Measurements from ENCODE around the gene SCRN2. TPM values are rescaled to one million over a fixed set of nuclear protein-coding genes. Genes with fewer than 3 reads are reported as not detected.
A peak's percentile ranks its signal among the peaks of the same experiment; 100 is the strongest.

SCRN2 gene
- total and polyA plus RNA-seq, 7 donors, result 22.5 to 44.6 (median 28.8) TPM

- Histone ChIP-seq H3K27ac (peak overlapping the region in 1 of 4 donors; percentile 46), H3K27me3 (no peaks in the 10 kb centered on the region), H3K9me3 (no peaks in the 10 kb centered on the region), H3K4me3 (no peak overlapping the region), H3K36me3 (peaks cover 6 to 62% (median 20%) of the 10 kb centered on the region in 4 donors), H3K4me1 (peaks cover 0 to 23% (median 20%) of the 10 kb centered on the region in 4 donors)
- WGBS, 2 donors, result 12 to 57% methylated on average over 12 of the region's 12 CpGs
- TF ChIP-seq POLR2A (IDR thresholded peaks at IDR 0.05) (no peak), POLR2AphosphoS5 (IDR thresholded peaks at IDR 0.05) (no peak), CTCF (IDR thresholded peaks at IDR 0.05) (no peak), EP300 (IDR thresholded peaks at IDR 0.05) (no peak)
- no peak for DNase-seq
- intact Hi-C loops (cut with DNase I), result no loop called here
Measured at GRCh38 chr17:47820033-47820789, 20.9 kb downstream of the SCRN2 start.

GRCh38 chr17:47819475-47819874, 21.6 kb downstream of the SCRN2 start:
- H3K4me1 ChIP-seq, result peaks cover 0 to 23% (median 20%) of the 10 kb centered on the region in 4 donors
- 84 to 90% methylated on average over 10 of the region's 10 CpGs for WGBS, 2 donors
- intact Hi-C loops (cut with DNase I), result no loop called here
- no peak overlapping the region for H3K4me3 ChIP-seq
- no peak overlapping the region for H3K27ac ChIP-seq
- TF ChIP-seq POLR2AphosphoS5 (IDR thresholded peaks at IDR 0.05) (no peak), EP300 (IDR thresholded peaks at IDR 0.05) (no peak), CTCF (IDR thresholded peaks at IDR 0.05) (no peak), POLR2A (IDR thresholded peaks at IDR 0.05) (no peak)
- no peaks in the 10 kb centered on the region for H3K9me3 ChIP-seq
- H3K27me3 ChIP-seq, result no peaks in the 10 kb centered on the region
- no peak for DNase-seq
- H3K36me3 ChIP-seq, result peaks cover 6 to 62% (median 19%) of the 10 kb centered on the region in 4 donors

GRCh38 chr17:47818002-47818695, 22.9 kb downstream of the SCRN2 start:
- no peaks in the 10 kb centered on the region for H3K27me3 ChIP-seq
- H3K36me3 ChIP-seq, result peaks cover 0 to 62% (median 18%) of the 10 kb centered on the region in 4 donors
- TF ChIP-seq EP300 (IDR thresholded peaks at IDR 0.05) (no peak), POLR2A (IDR thresholded peaks at IDR 0.05) (no peak), POLR2AphosphoS5 (IDR thresholded peaks at IDR 0.05) (no peak), CTCF (IDR thresholded peaks at IDR 0.05) (no peak)
- peaks cover 0 to 23% (median 20%) of the 10 kb centered on the region in 4 donors for H3K4me1 ChIP-seq
- no peak for DNase-seq
- no peak overlapping the region for H3K27ac ChIP-seq
- 95 to 96% methylated on average over 11 of the region's 11 CpGs for WGBS, 2 donors
- no peak overlapping the region for H3K4me3 ChIP-seq
- intact Hi-C loops (cut with DNase I), result no loop called here
- no peaks in the 10 kb centered on the region for H3K9me3 ChIP-seq

GRCh38 chr17:47816947-47817346, 24.1 kb downstream of the SCRN2 start:
- Histone ChIP-seq H3K4me1 (peaks cover 0 to 17% (median 14%) of the 10 kb centered on the region in 4 donors), H3K9me3 (no peaks in the 10 kb centered on the region), H3K36me3 (peaks cover 0 to 67% (median 18%) of the 10 kb centered on the region in 4 donors), H3K27ac (no peak overlapping the region), H3K4me3 (no peak overlapping the region), H3K27me3 (no peaks in the 10 kb centered on the region)
- TF ChIP-seq POLR2A (IDR thresholded peaks at IDR 0.05), result no peak
- TF ChIP-seq EP300 (IDR thresholded peaks at IDR 0.05), result no peak
- no peak for TF ChIP-seq CTCF (IDR thresholded peaks at IDR 0.05)
- no peak for TF ChIP-seq POLR2AphosphoS5 (IDR thresholded peaks at IDR 0.05)
- no peak for DNase-seq
- WGBS, 2 donors, result 96 to 97% methylated on average over 10 of the region's 10 CpGs
- intact Hi-C loops (cut with DNase I), result no loop called here

Data from sigmoid colon (tissue), 7 donors.